Middle frontal gyrus (tissue), 1 donor: ENCODE results near the gene CENPL.

ENCODE experiments used
- DNase-seq: peaks from one replicate; pipeline ENCODE4 v3.0.0-alpha.2; 2015; ENCODE audit warnings: low spot score; ENCODE audit errors: extremely low spot score

The CENPL gene

GRCh38 chr1:173758110-173758509 is 66.6 kb downstream of the CENPL start:
- no peak for DNase-seq

GRCh38 chr1:173757666-173758065 is 67.0 kb downstream of the CENPL start:
- no peak for DNase-seq

DNA sequence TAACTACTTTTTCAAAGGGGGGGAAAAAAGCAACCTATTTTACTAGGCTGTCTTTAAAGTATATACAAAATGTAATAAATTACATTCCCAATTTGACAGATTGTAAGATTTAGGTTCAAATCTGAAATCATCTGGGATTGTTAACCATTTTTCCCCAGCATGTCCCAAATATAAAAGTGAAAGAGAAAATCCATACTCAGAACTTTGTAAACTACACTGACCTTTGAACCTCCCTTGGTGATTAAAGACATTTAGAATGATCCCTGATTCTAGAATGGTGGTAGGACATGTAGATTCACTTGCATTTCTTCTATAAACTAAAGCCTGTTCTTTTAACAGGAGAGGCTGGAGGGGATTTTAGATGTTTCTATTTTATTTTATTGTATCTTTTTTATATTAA is 70.9 kb downstream of the CENPL start:
- no peak for DNase-seq
